HG03103 (cell line): Measurements from ENCODE around the gene BIN2.
"Not testable (repeated sequence)": the region's sequence is repeated elsewhere in the genome, so short reads cannot be mapped to it uniquely, and the experiment has no call there.

Source experiments
- ATAC-seq: cut with Tn5 transposase; IDR thresholded peaks from one replicate; pipeline ENCODE4 v1.9.1; 2021; ENCODE audit warnings: low read depth; ENCODE audit not compliant: unreplicated experiment

The BIN2 gene

DNA sequence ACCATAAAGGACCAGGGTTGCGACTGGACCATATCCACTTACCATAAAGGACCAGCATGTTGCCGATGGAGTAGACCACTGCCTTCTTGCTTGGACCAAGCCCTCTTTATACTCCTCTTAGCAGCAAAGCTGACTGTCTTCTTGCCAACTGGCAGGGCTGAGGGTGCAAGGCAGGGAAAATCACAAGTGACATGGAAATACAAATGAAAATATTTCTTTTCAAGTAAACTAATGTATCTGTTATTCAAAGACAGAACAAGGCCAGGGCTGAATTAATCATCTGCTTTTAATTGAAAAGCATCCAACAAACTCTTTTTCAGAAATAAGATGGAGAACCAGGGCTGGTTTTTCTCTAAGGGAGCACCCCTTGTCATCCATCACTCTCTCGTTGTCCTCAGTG lies 22.6 kb upstream of the BIN2 start, which contains the start of gene CELA1:
Gene CELA1, minus strand, starts transcription at position 99 of the 400 bp plus-strand sequence. Its CDS starts 41 bp downstream, at position 58.
- no peak for ATAC-seq

DNA sequence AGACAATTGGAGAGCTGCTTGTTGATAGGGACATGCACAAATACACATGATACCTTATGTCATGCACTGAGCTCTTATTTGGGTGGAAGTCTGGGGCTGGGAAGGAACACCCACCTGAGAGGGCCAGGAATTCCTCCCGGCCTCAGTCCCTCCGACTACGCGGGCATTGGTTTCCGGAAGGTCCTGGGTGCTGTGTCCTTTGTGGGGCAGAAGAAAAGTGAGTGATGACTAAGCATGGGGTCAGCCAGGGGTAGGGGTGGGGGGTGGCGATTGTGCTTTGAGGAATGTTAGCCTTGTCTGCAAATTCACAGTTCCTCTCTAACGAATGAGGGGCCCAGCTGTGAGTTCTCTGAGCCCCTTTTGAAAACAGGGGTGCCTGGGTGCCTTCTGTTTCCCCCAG lies 21.7 kb upstream of the BIN2 start:
- no peak for ATAC-seq

DNA sequence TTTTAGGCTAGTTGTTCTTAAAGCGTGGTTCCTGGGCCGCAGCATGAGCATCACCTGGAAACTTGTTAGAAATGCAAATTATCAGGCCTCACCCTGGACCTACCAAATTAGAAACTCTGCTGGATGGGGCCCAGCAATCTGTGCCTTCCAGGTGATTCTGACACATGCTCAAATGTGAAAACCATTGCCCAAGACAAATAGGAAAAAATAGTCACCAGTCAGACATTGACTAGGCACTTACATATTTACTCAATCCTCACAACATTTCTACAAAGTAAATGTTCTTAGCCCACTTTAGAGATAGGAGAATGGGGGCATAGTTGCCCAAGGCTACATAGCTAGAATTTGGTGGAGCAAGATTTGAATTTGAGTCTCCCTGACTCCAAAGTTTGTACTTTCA lies 19.2 kb upstream of the BIN2 start:
- ATAC-seq = no peak

DNA sequence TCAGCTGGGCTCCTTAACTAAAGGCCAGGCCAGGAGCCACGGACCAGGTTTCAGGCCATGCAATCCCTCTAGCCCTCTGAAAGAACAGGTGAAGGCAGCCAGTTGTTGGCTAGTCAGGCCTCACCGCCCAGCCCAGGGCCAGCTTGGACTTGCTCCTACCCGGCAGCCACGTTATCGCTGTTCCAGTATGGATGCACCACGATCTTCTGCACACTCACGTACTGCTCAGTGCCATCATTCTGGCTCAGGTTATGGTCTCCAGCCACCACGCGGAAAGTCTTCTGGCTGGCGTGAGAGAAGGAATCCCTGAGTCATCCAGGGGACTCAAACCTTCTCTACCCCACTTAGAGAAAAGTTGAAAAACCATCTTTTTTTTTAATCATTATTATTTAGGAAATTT lies 18.4 kb upstream of the BIN2 start:
- no peak for ATAC-seq

DNA sequence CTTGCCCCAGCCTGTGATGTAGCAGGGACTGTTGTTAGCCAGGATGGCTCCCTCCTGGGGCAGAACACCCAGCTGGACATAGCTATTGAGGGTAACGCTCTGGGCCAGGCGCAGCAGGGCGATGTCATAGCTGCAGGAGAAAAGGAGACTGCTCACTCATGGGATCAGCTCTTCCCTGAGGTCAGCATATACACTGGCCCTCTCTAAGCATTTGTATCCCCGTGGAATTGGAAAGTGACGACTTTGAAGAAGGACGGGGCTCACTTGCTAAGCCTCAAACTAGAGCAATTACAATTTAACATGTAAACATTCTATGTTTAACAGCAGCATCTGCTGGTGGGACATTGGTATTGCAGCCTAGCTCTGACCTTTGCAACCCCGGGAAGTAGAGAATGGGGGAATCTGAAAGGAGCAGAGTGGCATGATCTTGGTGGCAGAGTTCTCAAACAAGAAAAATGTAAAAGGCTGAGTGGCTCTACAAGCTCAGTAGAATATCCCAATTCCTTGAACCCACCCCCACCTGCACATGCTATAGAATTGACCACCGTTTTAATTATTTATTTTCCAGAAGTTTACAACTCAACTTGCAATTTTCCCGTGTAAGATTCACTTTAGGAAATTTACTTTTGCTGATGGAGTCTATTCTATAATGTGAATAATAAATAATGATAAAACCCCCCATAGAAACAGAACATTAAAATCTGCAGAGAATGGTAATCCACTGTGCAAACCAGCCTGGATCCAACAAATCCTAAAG lies 17.5 kb upstream of the BIN2 start:
- ATAC-seq = no peak

DNA sequence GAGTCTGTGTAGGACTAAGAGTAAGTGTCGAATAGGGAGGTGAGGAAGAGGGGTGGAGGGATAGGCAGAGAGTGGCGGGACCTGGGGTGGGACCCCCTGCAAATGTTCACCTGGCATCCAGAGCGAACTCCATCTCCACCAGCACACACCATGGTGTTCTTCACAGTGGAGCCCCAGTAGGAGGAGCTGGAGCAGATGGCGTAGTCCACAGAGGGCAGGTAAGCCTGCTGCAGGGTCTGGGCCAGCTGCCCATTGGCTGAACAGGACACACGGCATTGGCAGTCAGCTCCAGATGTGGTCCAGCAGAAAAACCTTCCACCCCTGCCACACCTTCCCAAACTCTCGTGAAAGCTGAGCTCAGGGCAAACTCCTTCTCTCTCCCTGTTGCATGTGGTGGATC lies 15.8 kb upstream of the BIN2 start:
- no peak for ATAC-seq

DNA sequence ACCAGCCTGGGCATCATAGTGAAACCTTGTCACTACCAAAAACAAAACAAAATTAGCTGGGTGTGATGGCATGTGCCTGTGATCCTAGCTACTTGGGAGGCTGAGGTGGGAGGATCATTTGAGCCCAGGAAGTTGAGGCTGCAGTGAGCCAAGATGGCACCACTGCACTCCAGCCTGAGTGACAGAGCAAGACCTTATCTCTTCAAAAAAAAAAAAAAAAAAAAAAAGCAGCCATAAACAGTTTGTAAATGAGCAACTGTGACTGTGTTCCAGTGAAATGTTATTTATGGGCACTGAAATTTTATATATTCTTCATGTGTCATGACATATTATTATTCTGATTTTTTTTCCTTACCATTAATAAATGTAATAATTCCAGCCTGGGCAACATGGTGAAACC lies 13.4 kb upstream of the BIN2 start:
- not testable (repeated sequence) for ATAC-seq

DNA sequence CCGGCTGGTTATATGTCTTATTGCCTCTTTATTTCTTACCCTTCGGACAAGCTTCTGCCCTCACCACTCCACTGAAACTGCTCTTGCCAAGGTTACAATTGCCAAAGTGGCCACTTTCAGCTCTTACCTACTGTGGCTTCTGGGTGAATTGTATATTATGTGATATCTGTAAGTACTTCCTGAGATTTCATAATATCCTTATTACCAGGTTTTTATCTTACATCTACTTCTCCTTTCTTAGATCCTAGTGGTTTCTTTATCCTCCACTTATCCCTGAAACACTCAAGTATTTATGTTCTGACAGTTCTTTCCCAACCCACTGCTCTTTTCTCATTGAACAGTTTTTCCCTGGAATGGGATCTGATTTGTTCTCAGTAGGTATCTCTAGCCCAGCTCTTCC lies 12.0 kb upstream of the BIN2 start:
- no peak for ATAC-seq

DNA sequence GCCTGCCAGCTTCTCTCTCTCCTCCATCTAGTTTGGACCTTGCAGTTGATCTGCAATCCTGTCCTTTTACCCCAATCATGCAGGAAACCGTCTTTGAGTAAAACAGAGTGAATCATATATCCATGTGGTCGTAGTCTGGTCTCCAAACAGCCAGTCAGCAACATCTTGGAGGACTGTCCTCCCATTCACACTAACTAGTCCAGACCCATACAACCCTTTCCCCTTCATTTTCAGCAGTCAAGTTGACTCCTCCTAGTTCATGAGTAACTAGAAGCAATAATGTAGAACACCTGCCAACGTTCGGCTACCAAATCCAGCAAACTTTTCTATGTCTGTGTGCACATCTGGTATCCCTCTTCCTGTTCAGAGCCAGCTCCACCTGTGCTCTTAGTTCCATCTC lies 10.8 kb upstream of the BIN2 start:
- no peak for ATAC-seq

DNA sequence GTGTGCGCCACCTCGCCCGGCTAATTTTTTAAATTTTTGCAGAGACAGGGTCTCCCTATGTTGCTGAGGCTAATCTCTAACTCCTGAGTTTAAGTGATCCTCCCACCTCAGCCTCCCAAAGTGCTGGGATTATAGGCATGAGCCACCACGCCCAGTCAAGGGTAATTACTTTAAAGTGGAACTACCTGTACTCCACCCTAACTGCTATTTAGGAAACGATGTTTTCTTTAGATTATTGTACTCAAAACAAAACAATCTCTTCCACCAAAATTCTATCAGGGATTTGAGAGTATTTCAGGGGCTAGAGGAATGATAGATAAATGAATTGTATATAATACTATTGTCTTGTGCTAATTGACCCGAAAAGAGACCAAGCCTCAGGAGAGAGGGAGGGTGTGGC lies 9.6 kb upstream of the BIN2 start:
- no peak for ATAC-seq

DNA sequence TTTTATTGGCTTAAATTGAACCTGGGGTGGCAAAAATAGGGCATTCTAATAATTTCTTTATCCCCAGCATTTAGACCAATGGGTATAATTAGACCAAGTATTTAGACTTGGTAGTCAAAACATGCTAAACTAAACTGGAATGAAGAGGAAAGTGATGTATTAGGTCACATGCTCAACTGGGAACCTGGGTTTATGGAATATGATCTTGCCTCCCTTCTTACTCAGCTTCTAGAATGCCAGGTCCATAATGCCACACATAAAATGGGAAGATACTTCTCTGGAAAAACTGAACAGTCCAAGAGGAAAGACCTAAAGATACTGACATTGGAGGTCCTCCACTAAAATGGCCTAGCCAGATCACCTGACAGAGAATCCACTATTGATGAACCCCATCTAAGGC lies 6.2 kb upstream of the BIN2 start:
- no peak for ATAC-seq

DNA sequence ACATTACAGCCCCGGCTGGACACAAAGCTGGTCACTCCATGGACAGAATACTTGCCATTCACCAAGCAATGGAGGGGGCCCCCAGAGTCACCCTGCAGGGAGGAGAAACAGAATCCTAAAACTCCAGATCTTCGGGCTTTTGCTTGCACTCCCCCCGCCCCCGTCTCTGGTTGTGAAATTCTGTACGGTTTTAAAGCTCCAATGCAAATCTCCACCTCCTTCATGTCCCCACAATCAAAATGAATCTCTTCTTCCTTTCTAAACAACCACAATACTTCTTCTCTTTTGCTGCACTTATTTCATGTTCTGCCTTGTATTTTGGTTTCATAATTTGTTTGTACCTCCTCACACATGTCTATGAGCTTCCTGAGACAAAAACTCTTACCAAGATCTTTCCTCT lies 5.8 kb upstream of the BIN2 start:
- no peak for ATAC-seq

DNA sequence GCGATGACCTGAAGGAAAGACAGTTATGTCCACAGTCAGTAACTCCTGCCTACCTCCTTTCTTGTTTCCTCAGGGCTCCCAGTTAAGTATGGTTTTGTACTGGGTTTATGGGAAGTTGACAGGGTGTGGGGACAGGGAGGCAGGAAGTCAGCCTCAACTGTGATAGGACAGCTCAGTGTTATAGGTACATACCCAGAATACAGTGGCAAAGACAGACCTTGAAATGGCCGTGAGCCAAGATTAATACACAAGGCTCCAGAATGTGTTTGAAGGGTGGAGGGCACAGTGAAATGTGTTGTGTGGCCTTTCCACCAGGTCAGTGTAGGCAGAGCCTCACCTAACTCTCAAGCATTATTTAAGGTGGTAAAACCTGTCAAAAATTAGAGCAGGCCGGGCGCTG lies 4.6 kb upstream of the BIN2 start:
- no peak for ATAC-seq

DNA sequence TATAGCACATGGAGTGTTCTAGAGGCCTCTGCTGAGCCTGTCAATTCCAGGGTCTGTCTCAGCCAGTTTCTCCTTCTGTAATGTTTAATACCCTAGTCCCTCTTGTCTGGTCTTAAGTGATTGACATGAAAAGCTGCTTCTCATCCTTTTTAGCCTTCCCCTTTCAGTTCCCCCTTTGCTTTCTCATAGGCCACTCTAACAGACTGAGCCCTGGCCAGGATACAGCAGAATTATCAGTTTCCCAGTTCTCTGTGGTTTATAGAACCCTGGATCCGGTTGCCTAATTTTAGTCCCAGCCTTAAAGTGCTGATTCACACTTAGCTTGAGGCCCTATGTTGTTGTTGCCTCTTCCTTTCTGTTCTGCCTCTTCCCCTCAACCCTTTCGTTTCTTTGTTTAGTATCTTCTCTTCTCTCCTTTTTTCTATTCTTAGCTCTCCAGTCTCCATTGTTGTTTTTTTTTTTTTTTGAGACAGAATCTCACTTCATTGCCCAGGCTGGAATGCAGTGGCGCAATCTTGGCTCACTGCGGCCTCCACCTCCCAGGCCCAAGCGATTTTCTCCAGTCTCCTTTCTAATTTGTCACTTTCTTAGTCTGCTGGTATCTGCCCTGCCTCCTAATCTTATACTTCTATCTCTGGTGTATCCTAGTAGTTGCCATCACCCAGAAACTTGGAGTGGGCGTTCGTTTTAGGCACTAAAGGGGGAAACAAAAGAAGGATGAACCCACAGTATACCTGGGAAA lies 2.9 kb upstream of the BIN2 start:
- peak; percentile 49 for ATAC-seq

DNA sequence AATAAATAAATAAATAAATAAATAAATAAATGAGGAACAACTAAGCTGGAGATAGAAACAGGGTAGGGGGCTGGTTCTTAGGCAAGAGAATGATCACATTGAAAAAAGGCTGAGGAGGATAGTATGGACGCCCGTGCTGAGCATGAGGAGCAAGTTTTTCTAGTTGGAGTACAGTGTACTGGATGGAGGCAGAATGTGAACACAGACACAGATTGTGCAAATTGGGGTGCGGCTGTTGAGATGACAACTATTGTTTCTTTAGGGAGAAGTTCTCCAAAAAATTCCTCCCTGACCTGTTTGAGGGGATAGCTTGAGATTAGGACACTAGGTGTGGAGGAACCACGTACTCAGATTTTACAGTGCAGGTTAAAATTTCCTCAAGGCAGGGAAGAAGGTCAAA lies 979 bp upstream of the BIN2 start:
- no peak for ATAC-seq

DNA sequence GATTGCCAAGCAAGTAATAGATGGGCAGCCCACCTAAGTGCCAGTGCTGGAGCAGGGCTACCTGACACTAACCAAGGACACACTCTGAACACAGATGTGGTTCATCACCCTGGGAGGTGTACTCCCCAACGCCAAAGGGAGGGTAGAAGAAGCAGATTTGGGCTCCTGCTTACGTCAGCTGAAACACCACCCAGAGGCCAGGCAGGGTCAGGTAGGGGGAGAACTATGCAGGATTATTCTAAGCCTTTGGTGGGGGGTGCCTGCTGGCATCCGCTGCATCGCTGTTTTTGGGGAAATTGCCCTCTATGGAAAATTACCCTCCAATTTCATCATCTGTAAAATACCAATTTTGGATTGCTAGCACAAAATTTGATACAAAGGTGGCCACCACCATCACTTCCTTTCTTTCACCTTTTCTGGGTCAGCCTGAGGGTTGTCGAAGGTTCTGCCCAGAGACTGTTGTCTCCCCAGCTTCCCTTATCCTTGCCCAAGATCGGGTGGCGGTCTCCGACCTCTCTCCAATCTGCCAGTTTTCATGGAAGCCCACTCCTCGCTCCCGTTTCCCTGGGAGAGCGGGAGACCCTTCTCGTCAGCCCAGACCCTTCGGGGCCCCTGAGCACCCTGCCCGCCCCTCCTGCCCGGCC lies 535 bp downstream of the BIN2 start:
- no peak for ATAC-seq

DNA sequence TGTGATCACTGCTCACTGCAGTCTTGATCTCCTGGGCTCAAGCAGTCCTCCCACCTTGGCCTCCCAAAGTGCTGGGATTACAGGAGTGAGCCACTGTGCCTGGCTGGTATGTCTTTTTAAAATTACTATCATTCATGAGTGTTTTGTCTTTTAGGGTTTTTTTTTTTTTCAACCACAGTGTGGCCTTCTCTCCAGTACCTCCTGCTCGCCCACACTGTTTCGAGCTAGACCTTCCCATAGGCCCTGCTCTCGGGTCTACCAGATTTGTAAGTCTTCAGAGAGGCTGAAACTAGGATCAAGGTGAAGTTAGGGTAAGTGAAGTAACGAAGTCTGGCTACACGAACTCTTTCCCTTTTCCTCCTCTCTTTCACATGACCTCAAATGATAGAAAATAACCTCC lies 1.5 kb downstream of the BIN2 start:
- no peak for ATAC-seq

DNA sequence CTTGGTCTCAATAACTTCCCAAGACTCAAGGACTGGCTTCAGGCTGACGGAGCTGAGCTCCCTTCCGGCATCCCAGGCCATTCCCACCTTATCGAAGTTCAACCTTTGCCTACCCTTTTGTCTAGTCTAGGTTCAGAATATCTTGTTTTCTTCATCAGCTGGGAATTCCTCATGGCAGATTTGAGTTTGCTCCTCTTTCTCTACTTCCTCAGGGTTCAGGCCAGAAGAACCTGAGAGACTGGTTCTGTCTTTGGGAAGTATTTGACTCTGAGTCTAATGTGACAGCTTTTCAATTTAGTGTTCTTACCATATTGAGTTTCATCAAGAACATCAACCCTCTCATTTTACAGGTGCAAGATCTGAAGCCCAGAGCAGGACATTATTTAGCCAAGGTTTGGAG lies 2.1 kb downstream of the BIN2 start:
- ATAC-seq = no peak

DNA sequence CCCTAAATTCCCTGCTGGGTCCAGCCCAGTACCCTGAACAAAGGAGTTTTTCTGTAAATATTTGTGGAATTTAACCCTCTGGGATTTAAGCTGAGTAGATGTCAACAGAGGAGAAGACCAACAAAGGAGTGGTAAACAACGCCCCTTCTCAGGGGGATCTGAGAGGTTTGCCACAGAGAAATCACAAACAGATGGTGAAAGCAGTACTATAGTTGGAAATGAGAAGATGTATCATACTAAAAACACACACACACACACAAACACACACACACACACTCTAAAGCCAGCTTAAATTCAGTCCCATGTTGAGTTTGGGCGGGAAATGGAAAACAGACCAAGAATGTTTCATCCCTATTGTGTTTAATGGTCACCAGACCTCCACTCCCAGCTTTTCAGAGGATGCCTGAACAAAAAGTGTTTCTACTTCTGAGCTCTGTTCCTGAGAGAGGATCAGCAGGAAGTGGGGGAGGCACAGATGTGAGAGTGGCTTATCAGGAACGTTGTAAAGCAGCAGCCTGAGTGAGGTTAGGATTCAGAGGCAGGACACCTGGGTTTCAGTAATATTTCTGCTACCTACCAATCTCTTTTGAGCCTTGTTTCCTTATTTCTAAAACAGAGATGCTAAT lies 3.2 kb downstream of the BIN2 start:
- no peak for ATAC-seq

DNA sequence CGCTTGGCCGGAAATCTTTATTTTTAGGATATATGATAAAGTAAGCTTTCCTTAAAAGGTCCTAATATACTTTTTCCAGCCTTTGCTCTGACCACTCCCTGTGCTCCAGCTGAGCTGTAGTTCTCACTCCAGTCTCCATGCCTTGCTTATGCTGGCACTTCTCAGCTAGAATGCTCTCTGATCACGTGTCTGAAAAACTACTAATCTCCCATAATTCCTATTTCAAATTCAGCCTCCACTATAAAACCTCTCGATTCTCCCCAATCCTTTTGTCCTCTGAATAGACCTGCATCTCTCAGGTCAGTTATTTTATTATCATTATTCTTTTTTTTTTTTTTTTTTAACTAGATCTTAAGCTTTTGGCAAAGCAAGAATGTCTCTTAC lies 3.7 kb downstream of the BIN2 start:
- ATAC-seq = no peak

DNA sequence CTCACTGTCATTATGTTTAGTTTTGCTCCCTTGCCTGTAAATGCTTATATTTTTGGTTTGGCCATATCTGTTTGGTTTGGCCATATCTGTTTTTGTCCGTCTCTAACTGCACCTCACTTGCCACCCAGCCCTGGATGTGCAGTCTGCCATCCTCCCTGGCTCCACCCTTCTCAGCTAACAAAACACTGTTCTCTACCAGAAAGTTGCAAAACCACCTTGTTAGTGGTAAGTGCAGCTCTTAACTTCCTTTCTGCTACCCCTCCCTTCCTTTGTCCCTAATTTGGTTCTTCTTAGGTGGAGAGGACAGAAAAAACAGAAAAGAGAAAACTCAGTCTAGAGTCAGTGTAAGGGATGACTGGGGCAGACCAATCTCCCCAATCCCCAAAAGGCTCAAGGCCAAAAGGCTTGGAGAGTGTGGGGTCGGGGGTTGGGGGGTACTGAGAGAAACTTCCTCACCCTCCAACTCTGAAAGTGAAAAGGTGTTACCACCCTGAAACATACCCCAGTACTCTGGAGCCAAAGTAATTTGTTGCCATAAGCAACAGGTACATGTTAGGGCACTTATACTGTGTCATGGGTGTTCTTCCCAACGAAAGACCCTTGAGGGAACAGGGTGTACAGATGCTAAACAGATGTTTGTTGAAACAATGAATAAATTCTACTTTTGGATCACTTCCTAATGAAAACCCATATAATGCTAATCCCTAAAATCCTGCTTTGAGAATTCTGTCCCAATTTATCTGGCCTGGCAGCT lies 5.0 kb downstream of the BIN2 start:
- ATAC-seq = no peak
